DND-41 (cell line): ENCODE measurements around the gene ZNF431.

Experiments
- ATAC-seq: fragments of 200-7000 bp; cut with Tn5 transposase; 3 replicates; pipeline ENCODE4 v1.9.1; 2021; ENCODE audit warnings: low read depth; ENCODE audit not compliant: insufficient read depth
- DNase-seq: peaks from one replicate; pipeline ENCODE4 v3.0.0-alpha.2; 2020
- H2AFZ ChIP-seq: 2 replicates; pipeline ENCODE4 v1.6.0; 2012; ENCODE audit warnings: low read depth, low read length
- H3K27ac ChIP-seq: 2 replicates; pipeline ENCODE4 v1.5.1; 2012; ENCODE audit warnings: low read length, inconsistent platforms
- H3K27me3 ChIP-seq: fragments of 200-600 bp; sonication (generic); 2 replicates; pipeline ENCODE4 v1.6.0; 2012; ENCODE audit warnings: low read length, mild to moderate bottlenecking, inconsistent platforms; ENCODE audit not compliant: insufficient read depth, poor library complexity
- H3K36me3 ChIP-seq: 2 replicates; pipeline ENCODE4 v1.5.1; 2012; ENCODE audit warnings: low read length, inconsistent platforms; ENCODE audit not compliant: insufficient read depth
- H3K4me1 ChIP-seq: 2 replicates; pipeline ENCODE4 v1.5.1; 2012; ENCODE audit warnings: mild to moderate bottlenecking, low read length; ENCODE audit not compliant: insufficient read depth
- H3K4me2 ChIP-seq: 2 replicates; pipeline ENCODE4 v1.6.0; 2012; ENCODE audit warnings: mild to moderate bottlenecking, moderate library complexity, low read length, inconsistent platforms; ENCODE audit not compliant: insufficient read depth
- H3K4me3 ChIP-seq, 2 experiments: fragments of 200-600 bp in 1 of 2; shearing (Covaris generic) in 1 of 2; 2 replicates each; pipeline ENCODE4 v1.5.1; 2012 to 2016; ENCODE audit warnings: inconsistent platforms in 2 of 2, low read length in 2 of 2, mild to moderate bottlenecking in 2 of 2, low read depth in 1 of 2, moderate library complexity in 1 of 2
- H3K79me2 ChIP-seq: 2 replicates; pipeline ENCODE4 v1.6.0; 2012; ENCODE audit warnings: low read length, inconsistent platforms; ENCODE audit not compliant: insufficient read depth
- H3K9ac ChIP-seq: 2 replicates; pipeline ENCODE4 v1.6.0; 2012; ENCODE audit warnings: low read depth, mild to moderate bottlenecking, inconsistent platforms, low read length, moderate library complexity
- H3K9me3 ChIP-seq: 2 replicates; pipeline ENCODE4 v1.5.1; 2012; ENCODE audit warnings: low read length, moderate library complexity, mild to moderate bottlenecking, inconsistent platforms; ENCODE audit not compliant: insufficient read depth, severe bottlenecking
- H4K20me1 ChIP-seq: 2 replicates; pipeline ENCODE4 v1.6.0; 2012; ENCODE audit warnings: low read length; ENCODE audit not compliant: insufficient read depth
- EZH2 ChIP-seq: IDR thresholded peaks from 3 replicates; pipeline ENCODE4 v1.6.1; 2012; ENCODE audit warnings: borderline replicate concordance, low read depth, mild to moderate bottlenecking, moderate library complexity, low read length, inconsistent platforms; ENCODE audit not compliant: severe bottlenecking
- TF ChIP-seq, protein P1 (sequence below): IDR thresholded peaks from 2 replicates; pipeline ENCODE4 v1.5.1; 2012; ENCODE audit warnings: borderline replicate concordance, low read length, moderate library complexity, mild to moderate bottlenecking; ENCODE audit not compliant: poor library complexity, severe bottlenecking; ENCODE audit errors: extremely low read depth

ZNF431 gene

GRCh38 chr19:21126078-21126477 is 15.8 kb upstream of the ZNF431 start:
- Histone ChIP-seq H3K4me1 (peaks cover 6% of the 10 kb centered on the region; the same call in 1 of the 2 replicates), H3K36me3 (no peaks in the 10 kb centered on the region)
- no peak for TF ChIP-seq EZH2
- TF ChIP-seq, protein P1, sequence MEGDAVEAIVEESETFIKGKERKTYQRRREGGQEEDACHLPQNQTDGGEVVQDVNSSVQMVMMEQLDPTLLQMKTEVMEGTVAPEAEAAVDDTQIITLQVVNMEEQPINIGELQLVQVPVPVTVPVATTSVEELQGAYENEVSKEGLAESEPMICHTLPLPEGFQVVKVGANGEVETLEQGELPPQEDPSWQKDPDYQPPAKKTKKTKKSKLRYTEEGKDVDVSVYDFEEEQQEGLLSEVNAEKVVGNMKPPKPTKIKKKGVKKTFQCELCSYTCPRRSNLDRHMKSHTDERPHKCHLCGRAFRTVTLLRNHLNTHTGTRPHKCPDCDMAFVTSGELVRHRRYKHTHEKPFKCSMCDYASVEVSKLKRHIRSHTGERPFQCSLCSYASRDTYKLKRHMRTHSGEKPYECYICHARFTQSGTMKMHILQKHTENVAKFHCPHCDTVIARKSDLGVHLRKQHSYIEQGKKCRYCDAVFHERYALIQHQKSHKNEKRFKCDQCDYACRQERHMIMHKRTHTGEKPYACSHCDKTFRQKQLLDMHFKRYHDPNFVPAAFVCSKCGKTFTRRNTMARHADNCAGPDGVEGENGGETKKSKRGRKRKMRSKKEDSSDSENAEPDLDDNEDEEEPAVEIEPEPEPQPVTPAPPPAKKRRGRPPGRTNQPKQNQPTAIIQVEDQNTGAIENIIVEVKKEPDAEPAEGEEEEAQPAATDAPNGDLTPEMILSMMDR = no peak

GRCh38 chr19:21127001-21127400 is 14.8 kb upstream of the ZNF431 start:
- ATAC-seq (no peak), DNase-seq (no peak)
- Histone ChIP-seq H3K27me3 (no peaks in the 10 kb centered on the region), H3K9ac (no peak overlapping the region), H3K36me3 (no peaks in the 10 kb centered on the region), H3K4me2 (no peak overlapping the region), H3K9me3 (no peaks in the 10 kb centered on the region), H3K4me3 (no peak overlapping the region), H3K79me2 (no peaks in the 10 kb centered on the region), H3K4me1 (peaks cover 6% of the 10 kb centered on the region; the same call in 1 of the 2 replicates), H4K20me1 (no peaks in the 10 kb centered on the region), H2AFZ (no peak overlapping the region), H3K27ac (no peak overlapping the region)
- TF ChIP-seq, protein P1 = no peak
- no peak for TF ChIP-seq EZH2

More at GRCh38 chr19:21126078-21126477, 15.8 kb upstream of the ZNF431 start:
- H3K79me2 ChIP-seq = no peaks in the 10 kb centered on the region
- no peak overlapping the region for H3K4me2 ChIP-seq
- no peak for ATAC-seq
- no peak for DNase-seq
- no peaks in the 10 kb centered on the region for H3K27me3 ChIP-seq
- H3K27ac ChIP-seq = no peak overlapping the region
- H2AFZ ChIP-seq = no peak overlapping the region
- no peaks in the 10 kb centered on the region for H3K9me3 ChIP-seq
- no peak overlapping the region for H3K4me3 ChIP-seq
- H4K20me1 ChIP-seq = no peaks in the 10 kb centered on the region
- H3K9ac ChIP-seq = no peak overlapping the region

DNA sequence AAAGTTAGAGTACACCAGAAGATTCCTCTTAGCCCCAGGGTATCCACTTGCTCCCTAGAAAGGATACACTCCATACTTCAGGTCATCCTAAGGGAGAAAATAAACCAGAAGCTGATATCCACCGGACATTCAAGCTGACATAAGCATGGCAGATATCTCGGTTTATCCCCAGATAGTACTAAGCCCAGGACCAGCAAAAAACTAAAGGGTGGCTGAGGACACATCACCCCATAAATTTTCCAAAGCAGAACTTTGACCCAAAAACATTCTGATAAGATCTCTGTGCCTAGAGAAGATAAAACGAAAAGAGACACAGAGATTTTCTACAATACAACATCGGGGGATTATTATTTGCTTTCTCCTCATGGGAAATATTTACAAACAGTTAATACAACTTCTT is 13.9 kb upstream of the ZNF431 start:
- Histone ChIP-seq H3K79me2 (no peaks in the 10 kb centered on the region), H3K27ac (no peak overlapping the region), H4K20me1 (no peaks in the 10 kb centered on the region), H3K4me1 (peaks cover 6% of the 10 kb centered on the region; the same call in 1 of the 2 replicates), H3K4me2 (no peak overlapping the region), H2AFZ (no peak overlapping the region), H3K36me3 (no peaks in the 10 kb centered on the region), H3K9me3 (no peaks in the 10 kb centered on the region), H3K9ac (no peak overlapping the region), H3K27me3 (no peaks in the 10 kb centered on the region), H3K4me3 (no peak overlapping the region)
- TF ChIP-seq, protein P1 = no peak
- no peak for TF ChIP-seq EZH2
- ATAC-seq (no peak), DNase-seq (no peak)
